Thymus (tissue), 11 donors: ENCODE results near the gene MPP2. TPM values are rescaled to one million over a fixed set of nuclear protein-coding genes. Genes with fewer than 3 reads are reported as not detected.

Experiments used
- DNase-seq, 9 donors: peaks; one replicate each; pipeline ENCODE4 v3.0.0-alpha.2; 2013; ENCODE audit warnings: low spot score in 9 of 9, low read depth in 6 of 9, missing footprints in 1 of 9
- H3K27ac ChIP-seq, 2 donors: one replicate each; pipeline ENCODE4 v1.5.1; 2013; ENCODE audit warnings: control low read depth in 1 of 2, low read depth in 1 of 2, low read length in 1 of 2, mild to moderate bottlenecking in 1 of 2, moderate library complexity in 1 of 2
- H3K27me3 ChIP-seq, 2 donors: one replicate each; pipeline ENCODE4 v1.5.1; 2013; ENCODE audit warnings: low read length in 1 of 2; ENCODE audit not compliant: control insufficient read depth in 2 of 2, insufficient read depth in 1 of 2
- H3K36me3 ChIP-seq, 2 donors: one replicate each; pipeline ENCODE4 v1.5.1; 2013; ENCODE audit warnings: low read length in 1 of 2, mild to moderate bottlenecking in 1 of 2, moderate library complexity in 1 of 2; ENCODE audit not compliant: control insufficient read depth in 2 of 2, insufficient read depth in 2 of 2
- H3K4me1 ChIP-seq, 2 donors: one replicate each; pipeline ENCODE4 v1.5.1; 2013; ENCODE audit warnings: low read length in 2 of 2; ENCODE audit not compliant: control insufficient read depth in 2 of 2, insufficient read depth in 2 of 2
- H3K4me3 ChIP-seq, 2 donors: one replicate each; pipeline ENCODE4 v1.5.1; 2013; ENCODE audit warnings: low read length in 2 of 2, control low read depth in 1 of 2, mild to moderate bottlenecking in 1 of 2
- H3K9me3 ChIP-seq, 2 donors: one replicate each; pipeline ENCODE4 v1.5.1; 2013; ENCODE audit warnings: low read length in 1 of 2, mild to moderate bottlenecking in 1 of 2; ENCODE audit not compliant: control insufficient read depth in 2 of 2, insufficient read depth in 1 of 2
- WGBS: extraction: QIAGEN DNeasy Blood & Tissue Kit; methylation state at CpG from one replicate; pipeline ENCODE4 v1.1.7; 2013; 5-methylcytosine and 5-hydroxymethylcytosine counted together
- polyA plus RNA-seq: library from polyadenylated mRNA; stranded (reverse); fragments of 200-250 nt; gene quantifications from one replicate; pipeline ENCODE4 v1.2.3, GENCODE V29; 2013
- total RNA-seq: library from RNA; stranded (reverse); fragments of 120-200 nt; gene quantifications from one replicate; pipeline ENCODE4 v1.2.4, GENCODE V29; 2013
- donor health status: healthy.

The MPP2 gene
- total and polyA plus RNA-seq, 2 donors = 0.52 to 0.87 TPM

- DNase-seq = no peak
- Histone ChIP-seq H3K9me3 (no peaks in the 10 kb centered on the region), H3K4me1 (no peaks in the 10 kb centered on the region), H3K27me3 (peaks cover 13 to 32% of the 10 kb centered on the region in 2 donors), H3K4me3 (no peak overlapping the region), H3K36me3 (no peaks in the 10 kb centered on the region), H3K27ac (no peak overlapping the region)
- 97% methylated on average over 9 of the region's 9 CpGs for WGBS
Measured at GRCh38 chr17:43827596-43827995, 79.7 kb downstream of the MPP2 start.

DNA sequence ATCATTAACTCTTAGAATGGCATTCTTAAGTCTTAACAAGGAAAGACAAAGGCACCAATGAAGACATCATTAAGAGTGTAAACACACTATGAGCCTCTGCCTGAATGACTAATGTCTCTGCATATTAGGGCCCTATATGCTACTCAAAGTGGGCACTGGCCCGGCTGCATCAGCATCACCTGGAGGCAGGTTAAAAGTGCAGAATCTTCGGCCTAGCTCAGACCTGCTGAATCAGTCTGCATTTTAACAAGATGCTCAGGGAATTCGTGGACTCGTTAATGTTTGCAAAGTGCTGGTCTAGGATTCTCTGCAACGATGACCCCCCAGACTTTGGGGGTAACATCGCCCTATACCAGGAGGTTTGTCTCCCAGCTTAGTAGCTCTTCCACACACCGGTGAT, 81.1 kb downstream of the MPP2 start:
- H3K4me3 ChIP-seq = no peak overlapping the region
- H3K27me3 ChIP-seq = peaks cover 0 to 18% of the 10 kb centered on the region in 2 donors
- no peaks in the 10 kb centered on the region for H3K4me1 ChIP-seq
- WGBS = 98% methylated on average over 7 of the region's 7 CpGs
- no peaks in the 10 kb centered on the region for H3K9me3 ChIP-seq
- H3K27ac ChIP-seq = no peak overlapping the region
- no peak for DNase-seq
- H3K36me3 ChIP-seq = no peaks in the 10 kb centered on the region

DNA sequence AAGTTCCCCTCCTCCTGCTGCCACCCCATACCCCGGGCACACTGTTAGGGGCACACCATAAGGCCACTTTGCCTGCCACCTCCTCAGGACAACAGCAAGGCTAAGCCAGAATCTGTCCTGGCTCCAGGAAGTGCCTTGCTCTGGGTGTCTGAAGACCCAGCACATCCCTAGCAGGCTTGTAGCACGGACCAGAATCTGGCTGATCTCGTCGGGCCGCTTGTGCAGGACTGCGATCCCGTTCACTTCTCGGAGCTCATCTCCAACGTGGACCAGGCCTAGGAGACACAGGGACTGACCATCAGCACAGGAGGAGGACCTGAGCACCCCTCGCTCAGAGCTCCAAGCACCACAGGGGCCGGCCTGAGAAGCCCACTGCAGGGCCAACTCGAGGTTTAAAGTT, 81.8 kb downstream of the MPP2 start:
- Histone ChIP-seq H3K4me1 (no peaks in the 10 kb centered on the region), H3K4me3 (no peak overlapping the region), H3K36me3 (no peaks in the 10 kb centered on the region), H3K27me3 (peaks cover 0 to 14% of the 10 kb centered on the region in 2 donors), H3K9me3 (no peaks in the 10 kb centered on the region), H3K27ac (no peak overlapping the region)
- no peak for DNase-seq
- 95% methylated on average over 12 of the region's 12 CpGs for WGBS

Other genes starting within 250 kb of the MPP2 start
- gene MEOX1, start 245.6 kb downstream of the MPP2 start, total RNA-seq = 9.0 TPM
- gene MEOX1, start 245.6 kb downstream of the MPP2 start, polyA plus RNA-seq = 2.1 TPM
- gene SOST, start 148.7 kb downstream of the MPP2 start, total RNA-seq = 0.14 TPM
- 0.30 TPM for gene SOST, start 148.7 kb downstream of the MPP2 start, polyA plus RNA-seq
- 12.2 TPM for gene DUSP3, start 128.6 kb downstream of the MPP2 start, total RNA-seq
- 37.2 TPM for gene DUSP3, start 128.6 kb downstream of the MPP2 start, polyA plus RNA-seq
- gene CFAP97D1, start 127.1 kb downstream of the MPP2 start, total RNA-seq = not detected
- gene CFAP97D1, start 127.1 kb downstream of the MPP2 start, polyA plus RNA-seq = 0.11 TPM
- gene MPP3, start 74.4 kb downstream of the MPP2 start, total RNA-seq = 0.61 TPM
- gene MPP3, start 74.4 kb downstream of the MPP2 start, polyA plus RNA-seq = 1.5 TPM
- 0.71 TPM for gene CD300LG, start 60.4 kb downstream of the MPP2 start, total RNA-seq
- 5.7 TPM for gene CD300LG, start 60.4 kb downstream of the MPP2 start, polyA plus RNA-seq
- gene PPY, start 34.9 kb upstream of the MPP2 start, total RNA-seq = 0.33 TPM
- 0.71 TPM for gene PPY, start 34.9 kb upstream of the MPP2 start, polyA plus RNA-seq
- gene PYY, start 46.4 kb upstream of the MPP2 start, total RNA-seq = 0.57 TPM
- gene PYY, start 46.4 kb upstream of the MPP2 start, polyA plus RNA-seq = 6.8 TPM
- 1.3 TPM for gene NAGS, start 97.1 kb upstream of the MPP2 start, total RNA-seq
- 1.6 TPM for gene NAGS, start 97.1 kb upstream of the MPP2 start, polyA plus RNA-seq
- gene TMEM101, start 107.4 kb upstream of the MPP2 start, total RNA-seq = 28.7 TPM
- 23.8 TPM for gene TMEM101, start 107.4 kb upstream of the MPP2 start, polyA plus RNA-seq
- 24.2 TPM for gene LSM12, start 159.1 kb upstream of the MPP2 start, total RNA-seq
- 31.3 TPM for gene LSM12, start 159.1 kb upstream of the MPP2 start, polyA plus RNA-seq
- gene G6PC3, start 163.2 kb upstream of the MPP2 start, total RNA-seq = 13.7 TPM
- gene G6PC3, start 163.2 kb upstream of the MPP2 start, polyA plus RNA-seq = 30.2 TPM
- gene HDAC5, start 216.1 kb upstream of the MPP2 start, total RNA-seq = 17.0 TPM
- gene HDAC5, start 216.1 kb upstream of the MPP2 start, polyA plus RNA-seq = 34.4 TPM
- 3.2 TPM for gene HROB, start 234.4 kb upstream of the MPP2 start, total RNA-seq
- gene HROB, start 234.4 kb upstream of the MPP2 start, polyA plus RNA-seq = 0.94 TPM